Ammon's horn (tissue), 1 donor: ENCODE data around the gene SLC25A1.
A peak's percentile ranks its signal among the peaks of the same experiment; 100 is the strongest.

Source experiments
- DNase-seq: peaks from one replicate; pipeline ENCODE4 v3.0.0-alpha.2; 2016; ENCODE audit warnings: low spot score

The SLC25A1 gene

DNA sequence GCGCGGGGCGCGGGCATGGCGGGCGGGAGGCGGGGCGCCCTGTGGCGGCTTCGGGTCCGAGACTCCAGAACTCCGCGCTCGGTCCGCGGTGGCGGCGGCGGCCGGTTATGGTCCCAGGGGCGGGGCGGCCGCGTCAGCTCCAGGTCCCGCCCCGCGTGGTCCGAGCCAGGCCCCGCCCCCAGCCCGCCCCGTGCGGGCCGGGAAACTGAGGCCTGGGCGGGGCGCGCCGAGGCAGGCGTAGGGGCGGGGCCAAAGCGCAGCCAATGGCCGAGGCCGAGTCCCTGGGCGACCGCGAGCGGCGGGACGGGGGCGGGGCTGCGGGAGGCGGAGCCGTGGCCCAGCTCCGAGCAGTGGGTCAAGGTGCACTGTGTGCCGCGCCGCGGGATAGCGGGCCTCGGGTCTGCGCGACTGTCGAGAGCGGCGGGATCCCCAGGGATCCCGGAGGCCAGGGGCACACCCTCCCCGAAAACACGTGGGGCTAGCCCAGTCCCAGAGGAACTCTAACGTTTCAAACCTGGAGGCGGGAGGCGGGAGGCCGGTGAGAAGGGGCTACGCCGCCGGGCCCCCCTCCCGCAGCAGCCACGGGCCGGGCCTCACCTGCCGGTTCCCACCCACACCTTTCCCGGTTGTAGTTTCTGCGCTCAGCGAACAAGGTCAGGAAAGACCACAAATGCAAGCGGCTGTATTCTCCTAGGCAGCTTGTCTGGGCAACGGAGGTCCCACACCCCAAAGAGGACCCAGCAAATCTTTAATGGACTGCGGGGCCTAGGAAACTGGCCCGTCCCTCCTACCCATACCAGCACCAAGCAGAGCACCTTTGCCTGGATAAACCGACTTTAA is at the start of gene SLC25A1:
SLC25A1 (minus strand) TSS at position 80 of the 840 bp plus-strand sequence; CDS start at position 17, 63 bp downstream.
- DNase-seq, result peak; percentile 94

GRCh38 chr22:19228179-19228578 is 49.6 kb upstream of the SLC25A1 start:
- peak; percentile 33 for DNase-seq

- no peak for DNase-seq
Measured at GRCh38 chr22:19226428-19226827, 47.9 kb upstream of the SLC25A1 start.

DNA sequence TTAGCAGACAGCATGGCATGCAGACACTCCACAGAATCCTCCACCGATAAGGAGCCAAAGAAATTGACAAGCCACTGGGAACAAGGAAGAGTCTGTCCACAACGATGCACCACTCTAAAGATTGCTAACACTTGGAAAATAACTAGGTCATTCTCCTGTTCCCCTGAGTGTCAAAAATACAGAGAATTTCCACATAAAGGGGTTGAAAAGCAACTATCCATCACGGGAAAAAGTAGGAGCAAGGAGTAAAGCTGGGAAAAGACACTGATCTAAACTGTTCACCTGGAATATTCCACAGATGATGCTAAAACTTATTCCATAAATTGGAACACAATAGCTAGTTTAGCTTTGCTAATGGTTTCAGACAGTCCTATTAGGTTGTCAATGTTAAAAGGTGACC is 47.0 kb upstream of the SLC25A1 start:
- DNase-seq, result no peak

DNA sequence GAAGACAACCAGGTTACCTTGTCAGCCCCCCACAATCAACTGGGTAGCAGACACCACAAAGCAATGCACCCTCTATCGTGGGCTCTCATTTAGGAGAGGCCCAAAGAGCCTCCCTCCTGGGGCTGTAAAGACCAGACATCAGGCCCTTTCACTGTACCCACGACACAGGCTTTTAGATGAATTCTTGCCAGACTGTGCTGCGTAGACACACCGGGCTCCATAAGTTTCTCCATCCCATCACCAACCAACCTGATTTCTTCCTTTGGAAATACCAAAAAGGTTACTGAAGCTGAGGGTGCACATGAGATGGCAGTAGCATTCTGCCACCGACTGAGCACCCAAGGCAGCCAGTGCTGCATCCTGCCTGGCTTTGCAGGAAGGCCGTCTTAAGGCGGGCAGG is 46.4 kb upstream of the SLC25A1 start:
- no peak for DNase-seq

DNA sequence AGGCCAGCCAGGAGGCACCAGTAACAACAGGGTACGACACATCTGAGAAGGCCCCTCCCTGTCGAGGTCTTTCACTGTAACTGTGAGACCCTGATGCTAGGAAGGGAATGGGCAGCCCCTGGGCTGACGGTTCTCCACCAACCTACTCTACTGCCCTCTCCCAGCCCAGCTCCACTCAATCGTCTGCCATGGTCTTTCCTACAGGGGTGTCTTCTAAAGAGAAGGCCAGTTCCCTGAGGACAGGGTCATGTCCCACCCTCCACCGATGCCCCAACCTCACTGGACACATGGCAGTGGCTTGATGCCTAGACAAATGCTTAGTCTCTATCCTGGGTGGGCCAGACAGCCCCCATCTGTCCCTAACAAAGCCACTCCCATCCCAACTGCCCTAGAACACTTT is 46.0 kb upstream of the SLC25A1 start:
- no peak for DNase-seq

DNA sequence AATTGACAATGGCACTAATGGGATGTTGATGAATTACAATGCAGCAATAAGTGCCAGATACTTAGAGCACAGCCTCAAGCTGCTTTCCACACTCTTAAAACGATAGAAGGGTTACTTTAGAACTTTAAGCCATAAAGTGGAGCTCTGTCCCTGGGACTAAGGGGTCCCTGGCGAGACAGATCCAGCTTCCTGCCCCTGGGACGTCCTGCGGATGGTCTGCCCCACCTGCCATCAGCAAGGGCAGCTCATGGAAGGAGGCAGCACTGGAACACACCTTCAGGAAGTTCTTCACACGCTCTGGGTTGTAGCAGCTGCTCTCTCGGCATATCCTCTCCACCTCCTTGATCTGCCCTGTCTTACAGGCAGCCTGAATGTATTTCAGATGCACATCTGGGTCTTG is 45.1 kb upstream of the SLC25A1 start:
- no peak for DNase-seq

- no peak for DNase-seq
Measured at GRCh38 chr22:19223110-19223509, 44.6 kb upstream of the SLC25A1 start.

- no peak for DNase-seq
Measured at GRCh38 chr22:19222242-19223005, 43.9 kb upstream of the SLC25A1 start.

DNA sequence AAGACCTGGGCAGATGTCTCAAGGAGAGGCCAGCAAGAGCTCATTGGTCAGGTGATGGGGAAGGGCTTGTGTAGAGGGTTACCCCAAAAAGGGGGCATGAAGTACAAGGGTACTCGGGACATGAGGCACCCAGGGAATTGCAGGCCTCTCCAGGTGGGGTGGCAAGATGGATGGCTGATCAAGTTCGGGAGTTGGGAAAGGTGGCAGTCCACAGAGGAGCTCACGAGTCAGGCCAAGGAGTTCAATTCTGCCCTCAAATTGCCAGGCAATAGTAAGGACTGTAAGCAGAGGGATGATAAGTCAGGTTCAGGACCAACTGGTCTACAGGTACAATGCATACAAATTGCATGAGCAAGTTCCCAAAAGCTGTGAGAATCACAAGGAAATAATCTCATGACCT is 42.3 kb upstream of the SLC25A1 start:
- DNase-seq, result no peak

DNA sequence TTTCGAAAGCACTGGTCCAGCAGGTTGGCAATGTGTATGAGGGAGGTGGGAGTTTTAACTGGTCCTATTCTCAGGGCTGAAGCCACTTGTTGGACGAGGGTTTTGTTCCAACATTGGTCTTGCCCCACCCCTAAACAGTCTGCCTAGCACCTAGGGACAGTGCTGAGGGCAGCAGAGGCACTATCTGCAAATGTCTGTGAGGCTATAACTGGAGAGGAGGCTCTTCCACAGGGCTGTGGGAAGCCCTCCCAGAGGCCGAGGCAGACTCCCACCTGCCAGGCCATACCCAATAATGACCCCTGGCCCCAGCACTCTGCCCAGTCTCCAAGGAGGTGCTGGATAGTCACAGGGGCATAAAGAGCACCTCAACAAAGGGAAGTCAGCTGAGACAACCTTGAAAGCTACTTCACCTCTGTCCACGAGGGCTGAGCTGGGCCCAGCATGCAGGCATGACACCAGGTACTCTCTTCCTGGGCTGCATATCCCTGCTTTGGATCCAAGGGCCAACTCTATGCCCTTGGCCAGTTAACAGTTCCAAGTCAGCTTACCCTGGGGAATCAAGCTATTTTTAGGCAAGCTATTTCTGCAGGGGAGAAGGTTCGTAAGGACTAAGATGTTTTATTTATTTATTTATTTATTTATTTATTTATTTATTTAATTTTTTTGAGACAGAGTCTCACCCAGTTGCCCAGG is 40.2 kb upstream of the SLC25A1 start:
- DNase-seq, result no peak

DNA sequence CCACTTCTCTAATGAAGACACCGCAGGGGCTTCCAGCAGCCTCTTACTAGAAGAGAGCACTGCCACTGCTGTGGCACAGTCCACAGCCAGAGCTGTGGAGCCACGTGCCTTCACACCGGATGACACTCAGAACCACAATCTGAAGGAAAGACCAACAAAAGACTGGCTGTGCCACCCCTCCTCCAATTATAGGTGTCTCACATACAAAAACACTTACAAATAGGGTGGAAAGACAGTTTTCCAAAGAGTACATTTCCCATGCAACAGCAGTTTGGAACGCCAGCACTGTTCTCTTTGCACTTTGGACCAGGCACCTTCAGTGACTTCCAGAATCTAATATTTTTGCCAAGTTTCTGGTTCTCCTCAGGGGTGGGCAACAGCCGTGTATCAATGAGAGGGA is 38.0 kb upstream of the SLC25A1 start:
- no peak for DNase-seq

- no peak for DNase-seq
Measured at GRCh38 chr22:19215360-19215759, 36.8 kb upstream of the SLC25A1 start.

GRCh38 chr22:19214078-19214473 is 35.5 kb upstream of the SLC25A1 start:
- DNase-seq, result no peak

DNA sequence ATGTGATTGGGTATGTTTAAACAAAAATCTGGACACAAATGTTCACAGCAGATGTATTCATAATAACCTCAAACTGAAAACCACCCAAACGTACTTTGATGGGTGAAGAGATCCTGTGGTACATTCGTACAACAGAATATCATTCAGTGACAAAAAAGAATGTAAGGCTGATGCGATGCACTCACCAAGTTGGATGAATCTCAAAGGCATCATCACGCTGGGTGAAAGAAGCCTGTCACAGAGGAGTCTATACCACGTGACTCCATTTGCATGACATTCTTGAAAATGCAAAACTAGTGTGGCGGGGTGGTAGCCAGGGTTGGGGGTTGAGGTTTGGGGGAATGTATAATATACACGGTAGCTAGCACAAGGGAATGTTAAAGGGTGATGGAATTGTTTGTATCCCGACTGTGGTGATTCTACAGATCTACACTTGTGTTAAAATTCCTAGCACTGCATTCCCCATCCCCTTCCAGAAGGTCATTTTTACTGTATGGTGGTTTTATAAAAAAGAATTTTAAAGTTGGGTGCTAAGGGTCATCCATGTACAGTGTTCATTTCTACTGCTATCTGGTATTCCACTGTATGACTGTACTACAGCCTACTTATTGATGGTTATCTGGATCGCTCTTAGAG is 35.0 kb upstream of the SLC25A1 start:
- peak; percentile 66 for DNase-seq

GRCh38 chr22:19213001-19213400 is 34.5 kb upstream of the SLC25A1 start:
- DNase-seq, result no peak

DNA sequence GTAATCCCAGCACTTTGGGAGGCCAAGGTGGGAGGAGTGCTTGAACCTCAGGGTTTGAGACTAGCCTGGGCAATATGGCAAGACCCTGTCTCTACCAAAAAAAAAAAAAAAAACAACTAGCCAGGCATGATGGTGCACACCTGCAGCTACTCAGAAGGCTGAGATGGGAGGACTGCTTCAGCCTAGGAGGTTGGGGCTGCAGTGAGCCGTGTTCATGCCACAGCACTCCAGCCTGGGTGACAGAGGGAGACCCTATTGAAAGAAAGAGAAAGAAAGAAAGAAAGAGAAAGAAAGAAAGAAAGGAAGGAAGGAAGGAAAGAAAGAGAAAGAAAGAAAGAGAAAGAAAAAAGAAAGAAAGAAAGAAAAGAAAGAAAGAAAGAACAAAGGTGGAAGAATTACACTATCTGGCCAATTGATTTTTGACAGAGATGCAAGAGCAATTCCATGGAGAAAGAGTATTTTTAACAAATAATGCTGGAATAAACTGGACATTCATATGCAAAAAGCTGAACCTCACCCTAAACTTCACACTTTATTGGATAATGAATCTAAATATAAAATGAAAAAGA is 33.9 kb upstream of the SLC25A1 start:
- DNase-seq, result no peak

DNA sequence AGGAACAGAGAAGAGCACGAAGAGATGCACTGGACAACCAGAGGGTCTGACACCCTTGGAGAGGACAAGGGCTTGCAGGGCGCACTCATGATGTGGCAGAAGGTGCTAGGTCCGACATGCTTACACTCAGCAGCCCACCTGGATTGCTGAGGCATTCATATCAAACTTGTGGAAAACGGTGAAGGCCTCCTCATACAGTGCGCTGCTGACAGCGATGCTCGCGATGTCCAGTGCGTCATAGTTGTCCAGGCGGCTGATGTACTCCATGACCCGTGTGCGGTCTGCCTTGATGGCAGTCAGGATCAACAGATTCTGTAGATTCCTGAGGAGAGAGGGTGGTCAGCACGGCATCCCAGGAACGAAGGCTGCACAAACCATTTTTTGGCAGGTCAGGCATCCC is 31.7 kb upstream of the SLC25A1 start:
- DNase-seq, result no peak

DNA sequence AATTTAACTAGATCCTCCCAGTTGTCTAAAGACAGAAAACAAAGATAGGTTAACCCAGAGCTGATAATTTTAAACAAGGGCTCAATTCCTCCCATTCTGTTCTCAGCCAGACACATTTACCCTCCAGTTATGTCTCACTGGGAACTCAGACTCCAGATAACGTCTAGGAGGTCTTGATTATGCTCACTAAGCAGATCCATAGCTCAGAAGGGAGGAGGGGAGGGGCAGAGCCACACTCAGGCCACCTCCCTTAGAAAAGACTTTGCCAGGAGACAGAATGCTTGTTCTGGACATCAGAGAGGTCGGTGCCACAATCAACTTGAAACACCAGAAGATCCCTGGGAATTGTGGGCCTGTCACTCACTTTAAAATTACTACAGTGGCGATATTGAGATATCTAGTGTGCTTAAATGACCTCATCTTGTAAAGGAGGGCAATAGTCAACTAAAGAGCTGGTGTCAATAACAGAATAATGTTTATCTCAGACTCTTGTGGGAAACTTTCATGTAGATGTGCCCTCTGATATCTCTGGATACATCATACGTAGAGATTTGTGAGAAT is 29.8 kb upstream of the SLC25A1 start:
- no peak for DNase-seq

GRCh38 chr22:19207884-19208283 is 29.3 kb upstream of the SLC25A1 start:
- DNase-seq, result no peak

DNA sequence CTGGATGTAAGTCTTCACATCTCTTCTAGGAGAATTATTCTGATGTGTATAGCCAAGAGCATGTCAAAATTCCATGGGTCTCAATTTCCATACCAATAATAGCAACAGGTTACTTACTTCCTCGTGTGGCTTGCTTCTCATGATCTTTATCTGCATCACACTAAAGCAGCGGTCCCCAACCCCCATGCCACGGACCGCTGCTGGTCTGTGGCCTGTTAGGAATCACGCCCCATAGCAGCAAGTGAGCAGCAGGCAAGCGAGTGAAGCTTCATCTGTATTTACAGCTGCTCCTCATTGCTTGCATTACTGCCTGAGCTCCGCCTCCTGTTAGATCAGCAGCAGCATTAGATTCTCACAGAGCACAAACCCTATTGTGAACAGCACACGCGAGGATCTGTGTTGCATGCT is 28.9 kb upstream of the SLC25A1 start:
- DNase-seq, result peak; percentile 40

GRCh38 chr22:19206287-19206686 is 27.8 kb upstream of the SLC25A1 start:
- DNase-seq, result no peak
